Occipital lobe (tissue), 2 donors: Measurements from ENCODE around the gene BNIP1. TPM values are rescaled to one million over a fixed set of nuclear protein-coding genes. Genes with fewer than 3 reads are reported as not detected.
A peak's percentile ranks its signal among the peaks of the same experiment; 100 is the strongest.
"Not testable (repeated sequence)": the region's sequence is repeated elsewhere in the genome, so short reads cannot be mapped to it uniquely, and the experiment has no call there.

Experiments used
- DNase-seq: peaks from one replicate; lab custom pipeline; 2025; lab: John Stamatoyannopoulos, UW
- total RNA-seq: library from RNA; depleted of rRNA; stranded (reverse); fragments of >200 nt; gene quantifications from one replicate; pipeline ENCODE4 v1.2.3, GENCODE V29; 2014

BNIP1 gene
- 15.6 TPM for total RNA-seq

- DNase-seq = peak; percentile 82
Observed at GRCh38 chr5:173144200-173145176, at the start of gene BNIP1. Gene BNIP1, plus strand, starts transcription at chr5:173144531. Its CDS starts 15 bp downstream, at chr5:173144546.

GRCh38 chr5:173098787-173099186, 45.5 kb upstream of the BNIP1 start:
- DNase-seq = no peak

- no peak for DNase-seq
Observed at GRCh38 chr5:173099461-173099860, 44.9 kb upstream of the BNIP1 start.

GRCh38 chr5:173101245-173101644, 43.1 kb upstream of the BNIP1 start:
- DNase-seq = no peak

- no peak for DNase-seq
Observed at GRCh38 chr5:173103411-173103810, 40.9 kb upstream of the BNIP1 start.

GRCh38 chr5:173108914-173109313, 35.4 kb upstream of the BNIP1 start:
- no peak for DNase-seq

GRCh38 chr5:173114536-173114935, 29.8 kb upstream of the BNIP1 start:
- DNase-seq = no peak

GRCh38 chr5:173119719-173120118, 24.6 kb upstream of the BNIP1 start:
- no peak for DNase-seq

GRCh38 chr5:173123416-173123815, 20.9 kb upstream of the BNIP1 start:
- no peak for DNase-seq

- not testable (repeated sequence) for DNase-seq
Observed at GRCh38 chr5:173132166-173132565, 12.2 kb upstream of the BNIP1 start.

GRCh38 chr5:173138707-173139106, 5.6 kb upstream of the BNIP1 start:
- no peak for DNase-seq

- no peak for DNase-seq
Observed at GRCh38 chr5:173139631-173140030, 4.7 kb upstream of the BNIP1 start.

GRCh38 chr5:173140769-173141168, 3.6 kb upstream of the BNIP1 start:
- no peak for DNase-seq

GRCh38 chr5:173143567-173143966, 764 bp upstream of the BNIP1 start:
- DNase-seq = no peak

GRCh38 chr5:173148354-173148753, 4.0 kb downstream of the BNIP1 start:
- no peak for DNase-seq

- no peak for DNase-seq
Observed at GRCh38 chr5:173152547-173152946, 8.2 kb downstream of the BNIP1 start.

- no peak for DNase-seq
Observed at GRCh38 chr5:173153842-173154241, 9.5 kb downstream of the BNIP1 start.

- not testable (repeated sequence) for DNase-seq
Observed at GRCh38 chr5:173154619-173155018, 10.3 kb downstream of the BNIP1 start.

- peak; percentile 21 for DNase-seq
Observed at GRCh38 chr5:173155912-173156311, 11.6 kb downstream of the BNIP1 start.

GRCh38 chr5:173158366-173158765, 14.0 kb downstream of the BNIP1 start:
- no peak for DNase-seq

GRCh38 chr5:173159256-173159655, 14.9 kb downstream of the BNIP1 start:
- DNase-seq = no peak

GRCh38 chr5:173161148-173161547, 16.8 kb downstream of the BNIP1 start:
- no peak for DNase-seq

- no peak for DNase-seq
Observed at GRCh38 chr5:173163219-173163618, 18.9 kb downstream of the BNIP1 start.
